Neural progenitor cell (in vitro differentiated cells): ENCODE data around the gene CLCF1. TPM values are rescaled to one million over a fixed set of nuclear protein-coding genes. Genes with fewer than 3 reads are reported as not detected.

ENCODE experiments used
- DNase-seq: peaks from one replicate; pipeline ENCODE4 v3.0.0-alpha.2; 2016; ENCODE audit warnings: low spot score
- H2AFZ ChIP-seq: fragments of 200-600 bp; sonication (generic); replicated peaks from 2 replicates; pipeline ENCODE4 v1.6.1; 2016; ENCODE audit warnings: antibody characterized with exemption
- H3F3A ChIP-seq: fragments of 200-600 bp; sonication (generic); 2 replicates; pipeline ENCODE4 v1.6.1; 2016; ENCODE audit warnings: antibody characterized with exemption, low read depth
- H3K27ac ChIP-seq: fragments of 200-600 bp; sonication (generic); 2 replicates; pipeline ENCODE4 v1.5.1; 2016; ENCODE audit warnings: mild to moderate bottlenecking
- H3K27me3 ChIP-seq: fragments of 200-600 bp; sonication (generic); 2 replicates; pipeline ENCODE4 v1.6.1; 2016; ENCODE audit warnings: mild to moderate bottlenecking, moderate library complexity
- H3K36me3 ChIP-seq: fragments of 200-600 bp; sonication (generic); 2 replicates; pipeline ENCODE4 v1.5.1; 2016
- H3K4me1 ChIP-seq: fragments of 200-600 bp; sonication (generic); 2 replicates; pipeline ENCODE4 v1.6.1; 2016; ENCODE audit warnings: mixed run types
- H3K4me2 ChIP-seq: fragments of 200-600 bp; sonication (generic); 2 replicates; pipeline ENCODE4 v1.6.1; 2016
- H3K4me3 ChIP-seq: fragments of 200-600 bp; sonication (generic); 2 replicates; pipeline ENCODE4 v1.5.1; 2016
- H3K79me2 ChIP-seq: fragments of 200-600 bp; sonication (generic); 2 replicates; pipeline ENCODE4 v1.6.1; 2016; ENCODE audit warnings: low read depth
- H3K9ac ChIP-seq: fragments of 200-600 bp; sonication (generic); 2 replicates; pipeline ENCODE4 v1.6.1; 2016
- H3K9me3 ChIP-seq: fragments of 200-600 bp; sonication (generic); 2 replicates; pipeline ENCODE4 v1.5.1; 2016; ENCODE audit warnings: low read depth
- H4K20me1 ChIP-seq: fragments of 200-600 bp; sonication (generic); 2 replicates; pipeline ENCODE4 v1.6.1; 2016; ENCODE audit warnings: low read depth
- H3K27ac Mint-ChIP-seq: 3 replicates; pipeline ENCODE4 v1.8.0; 2021; ENCODE audit warnings: mixed read lengths
- H3K27me3 Mint-ChIP-seq: 2 replicates; pipeline ENCODE4 v1.8.0; 2022; ENCODE audit warnings: low read depth, mild to moderate bottlenecking, inconsistent platforms, moderate library complexity, mixed read lengths; ENCODE audit not compliant: insufficient read depth
- H3K36me3 Mint-ChIP-seq: 3 replicates; pipeline ENCODE4 v1.8.0; 2021; ENCODE audit warnings: mixed read lengths
- H3K4me1 Mint-ChIP-seq: 3 replicates; pipeline ENCODE4 v1.8.0; 2021; ENCODE audit warnings: mixed read lengths
- H3K4me3 Mint-ChIP-seq: 3 replicates; pipeline ENCODE4 v1.8.0; 2021; ENCODE audit warnings: mild to moderate bottlenecking, moderate library complexity, mixed read lengths
- H3K9me3 Mint-ChIP-seq: 3 replicates; pipeline ENCODE4 v1.8.0; 2020; ENCODE audit warnings: mixed read lengths
- CTCF ChIP-seq: fragments of 200-600 bp; sonication (generic); IDR thresholded peaks from 2 replicates; pipeline ENCODE4 v1.5.1; 2017; ENCODE audit warnings: antibody characterized with exemption, mild to moderate bottlenecking
- EZH2 ChIP-seq: fragments of 200-600 bp; sonication (generic); IDR thresholded peaks from 2 replicates; pipeline ENCODE4 v1.6.1; 2017; ENCODE audit warnings: antibody characterized with exemption, mild to moderate bottlenecking, moderate library complexity
- EZH2phosphoT487 ChIP-seq: fragments of 200-600 bp; sonication (generic); IDR thresholded peaks from 2 replicates; pipeline ENCODE4 v1.6.1; 2017; ENCODE audit warnings: antibody characterized with exemption
- total RNA-seq: library from RNA; depleted of rRNA; stranded (reverse); fragments of >200 nt; gene quantifications from 2 replicates; pipeline ENCODE4 v1.2.3, GENCODE V29; 2015; ENCODE audit warnings: low replicate concordance

The CLCF1 gene
- total RNA-seq, 1 donor from 2014 or later, result 2.0 TPM

GRCh38 chr11:67391304-67392182, 18.1 kb upstream of the CLCF1 start, which contains the start of gene RAD9A:
RAD9A (plus strand) TSS chr11:67391986; CDS start chr11:67392045, 59 bp downstream.
- TF ChIP-seq CTCF, result no peak
- peak; percentile 50 for TF ChIP-seq EZH2
- H3K27ac ChIP-seq, result peak within 1 kb of the TSS; percentile 32
- peak within 1 kb of the TSS; percentile 85 for H3K27ac Mint-ChIP-seq

GRCh38 chr11:67390947-67391303, 17.5 kb upstream of the CLCF1 start:
- peaks cover 9% of the 10 kb centered on the region for H4K20me1 ChIP-seq
- H3K27ac ChIP-seq, result no peak overlapping the region
- Mint-ChIP-seq H3K27me3 (peaks cover 2% of the 10 kb centered on the region), H3K4me1 (peaks cover 29% of the 10 kb centered on the region), H3K36me3 (no peaks in the 10 kb centered on the region), H3K9me3 (no peaks in the 10 kb centered on the region), H3K4me3 (peak overlapping the region; percentile 92), H3K27ac (no peak overlapping the region)
- H2AFZ ChIP-seq, result no peak overlapping the region
- no peaks in the 10 kb centered on the region for H3K27me3 ChIP-seq
- H3K36me3 ChIP-seq, result no peaks in the 10 kb centered on the region
- peak overlapping the region; percentile 68 for H3K9ac ChIP-seq
- peaks cover 4% of the 10 kb centered on the region for H3K4me1 ChIP-seq
- H3K79me2 ChIP-seq, result peaks cover 24% of the 10 kb centered on the region
- H3K4me3 ChIP-seq, result peak overlapping the region; percentile 53
- no peaks in the 10 kb centered on the region for H3K9me3 ChIP-seq
- H3K4me2 ChIP-seq, result peak overlapping the region; percentile 93
- TF ChIP-seq CTCF (no peak), EZH2phosphoT487 (no peak), EZH2 (no peak)
- peaks cover 10% of the 10 kb centered on the region for H3F3A ChIP-seq
- no peak for DNase-seq

More at GRCh38 chr11:67391304-67392182, 18.1 kb upstream of the CLCF1 start, which contains the start of gene RAD9A:
- peaks cover 4% of the 10 kb centered on the region for H3K4me1 ChIP-seq
- no peaks in the 10 kb centered on the region for H3K9me3 ChIP-seq
- peak; percentile 99 for DNase-seq
- peaks cover 29% of the 10 kb centered on the region for H3K4me1 Mint-ChIP-seq
- peaks cover 9% of the 10 kb centered on the region for H4K20me1 ChIP-seq
- no peaks in the 10 kb centered on the region for H3K27me3 ChIP-seq
- no peaks in the 10 kb centered on the region for H3K36me3 ChIP-seq
- peak within 1 kb of the TSS; percentile 53 for H3K4me3 ChIP-seq
- H3K27me3 Mint-ChIP-seq, result peaks cover 2% of the 10 kb centered on the region
- H3K36me3 Mint-ChIP-seq, result peaks cover 2% of the 10 kb centered on the region
- peak within 1 kb of the TSS; percentile 93 for H3K4me2 ChIP-seq
- H3K79me2 ChIP-seq, result peaks cover 24% of the 10 kb centered on the region
- peak within 1 kb of the TSS; percentile 92 for H3K4me3 Mint-ChIP-seq
- H3F3A ChIP-seq, result peaks cover 10% of the 10 kb centered on the region
- H3K9me3 Mint-ChIP-seq, result no peaks in the 10 kb centered on the region
- peak within 1 kb of the TSS; percentile 52 for H2AFZ ChIP-seq
- H3K9ac ChIP-seq, result peak within 1 kb of the TSS; percentile 70

GRCh38 chr11:67389477-67389876, 16.1 kb upstream of the CLCF1 start:
- Mint-ChIP-seq H3K27ac (peak overlapping the region; percentile 6), H3K9me3 (no peaks in the 10 kb centered on the region), H3K36me3 (no peaks in the 10 kb centered on the region), H3K4me3 (peak overlapping the region; percentile 78), H3K27me3 (peaks cover 2% of the 10 kb centered on the region), H3K4me1 (peaks cover 29% of the 10 kb centered on the region)
- H3K27me3 ChIP-seq, result peaks cover 6% of the 10 kb centered on the region
- no peak overlapping the region for H3K9ac ChIP-seq
- no peak overlapping the region for H3K27ac ChIP-seq
- H2AFZ ChIP-seq, result no peak overlapping the region
- DNase-seq, result peak; percentile 66
- TF ChIP-seq EZH2, result no peak
- TF ChIP-seq CTCF, result peak; percentile 71
- H4K20me1 ChIP-seq, result peaks cover 9% of the 10 kb centered on the region
- no peaks in the 10 kb centered on the region for H3K9me3 ChIP-seq
- peaks cover 8% of the 10 kb centered on the region for H3F3A ChIP-seq
- no peak overlapping the region for H3K4me3 ChIP-seq
- peaks cover 4% of the 10 kb centered on the region for H3K4me1 ChIP-seq
- H3K36me3 ChIP-seq, result no peaks in the 10 kb centered on the region
- peaks cover 24% of the 10 kb centered on the region for H3K79me2 ChIP-seq
- H3K4me2 ChIP-seq, result no peak overlapping the region
